ENCODE data around the gene ADAM12. TPM values are rescaled to one million over a fixed set of nuclear protein-coding genes. Genes with fewer than 3 reads are reported as not detected.

The ADAM12 gene
- total RNA-seq, 3 donors from 2014 or later (not counting 1 experiment from before 2014, with no cell fraction given), result 1.6 to 1.9 (median 1.8) TPM

- Mint-ChIP-seq H3K4me3 (no peak overlapping the region), H3K27ac (no peak overlapping the region), H3K9me3 (no peaks in the 10 kb centered on the region), H3K4me1 (no peaks in the 10 kb centered on the region), H3K36me3 (no peaks in the 10 kb centered on the region), H3K27me3 (ENCODE audit: low read depth in 2 of 2) (peaks cover 0 to 6% of the 10 kb centered on the region in 2 donors)
- Histone ChIP-seq H3K36me3 (ENCODE audit: control insufficient read depth, insufficient read depth, low read length) (no peaks in the 10 kb centered on the region), H3K27me3 (ENCODE audit: control insufficient read depth, insufficient read depth, low read length) (no peaks in the 10 kb centered on the region), H3K27ac (ENCODE audit: low read length) (no peak overlapping the region), H3K9me3 (ENCODE audit: control insufficient read depth, insufficient read depth, low read length) (no peaks in the 10 kb centered on the region), H3K4me1 (ENCODE audit: control insufficient read depth, insufficient read depth, low read length) (no peaks in the 10 kb centered on the region), H3K4me3 (ENCODE audit: low read length) (no peak overlapping the region)
- 85% methylated on average over 10 of the region's 12 CpGs for WGBS (ENCODE audit: insufficient coverage)
- intact Hi-C loops (cut with micrococcal nuclease), result no loop called here
- DNase-seq (no peak), ATAC-seq (no peak)
- TF ChIP-seq CTCF (IDR thresholded peaks at IDR 0.05), result no peak
These were observed 72.6 kb downstream of the ADAM12 start for GRCh38 chr10:126315494-126316177.

GRCh38 chr10:126314863-126315493 lies 73.3 kb downstream of the ADAM12 start:
- H3K4me1 ChIP-seq (ENCODE audit: control insufficient read depth, insufficient read depth, low read length), result no peaks in the 10 kb centered on the region
- no peak for DNase-seq
- H3K4me3 Mint-ChIP-seq, result no peak overlapping the region
- intact Hi-C loops (cut with micrococcal nuclease), result no loop called here
- 87% methylated on average over 11 of the region's 14 CpGs for WGBS (ENCODE audit: insufficient coverage)
- no peak overlapping the region for H3K27ac ChIP-seq (ENCODE audit: low read length)
- no peaks in the 10 kb centered on the region for H3K9me3 Mint-ChIP-seq
- no peaks in the 10 kb centered on the region for H3K4me1 Mint-ChIP-seq
- no peaks in the 10 kb centered on the region for H3K36me3 Mint-ChIP-seq
- no peaks in the 10 kb centered on the region for H3K27me3 ChIP-seq (ENCODE audit: control insufficient read depth, insufficient read depth, low read length)
- H3K36me3 ChIP-seq (ENCODE audit: control insufficient read depth, insufficient read depth, low read length), result no peaks in the 10 kb centered on the region
- peaks cover 0 to 8% of the 10 kb centered on the region in 2 donors for H3K27me3 Mint-ChIP-seq (ENCODE audit: low read depth in 2 of 2)
- no peak for TF ChIP-seq CTCF (IDR thresholded peaks at IDR 0.05)
- ATAC-seq, result no peak
- H3K27ac Mint-ChIP-seq, result no peak overlapping the region
- no peak overlapping the region for H3K4me3 ChIP-seq (ENCODE audit: low read length)
- H3K9me3 ChIP-seq (ENCODE audit: control insufficient read depth, insufficient read depth, low read length), result no peaks in the 10 kb centered on the region

- no peak overlapping the region for H3K27ac Mint-ChIP-seq
- peaks cover 0 to 18% of the 10 kb centered on the region in 2 donors for H3K27me3 Mint-ChIP-seq (ENCODE audit: low read depth in 2 of 2)
- no peak overlapping the region for H3K4me3 ChIP-seq (ENCODE audit: low read length)
- no peaks in the 10 kb centered on the region for H3K27me3 ChIP-seq (ENCODE audit: control insufficient read depth, insufficient read depth, low read length)
- no peak overlapping the region for H3K27ac ChIP-seq (ENCODE audit: low read length)
- H3K4me1 ChIP-seq (ENCODE audit: control insufficient read depth, insufficient read depth, low read length), result no peaks in the 10 kb centered on the region
- H3K36me3 ChIP-seq (ENCODE audit: control insufficient read depth, insufficient read depth, low read length), result no peaks in the 10 kb centered on the region
- intact Hi-C loops (cut with micrococcal nuclease), result no loop called here
- H3K9me3 Mint-ChIP-seq, result no peaks in the 10 kb centered on the region
- no peaks in the 10 kb centered on the region for H3K4me1 Mint-ChIP-seq
- 90% methylated on average over 8 of the region's 9 CpGs for WGBS (ENCODE audit: insufficient coverage)
- no peaks in the 10 kb centered on the region for H3K9me3 ChIP-seq (ENCODE audit: control insufficient read depth, insufficient read depth, low read length)
- TF ChIP-seq CTCF (IDR thresholded peaks at IDR 0.05), result no peak
- no peak overlapping the region for H3K4me3 Mint-ChIP-seq
- ATAC-seq (no peak), DNase-seq (no peak)
- H3K36me3 Mint-ChIP-seq, result no peaks in the 10 kb centered on the region
These were observed 76.1 kb downstream of the ADAM12 start for GRCh38 chr10:126312167-126312566.
